Measurements from ENCODE around the gene HELZ2. TPM values are rescaled to one million over a fixed set of nuclear protein-coding genes. Genes with fewer than 3 reads are reported as not detected.
A peak's percentile ranks its signal among the peaks of the same experiment; 100 is the strongest.

Gene HELZ2
- total RNA-seq, 1 experiment from 2014 or later: 27.5 TPM

DNA sequence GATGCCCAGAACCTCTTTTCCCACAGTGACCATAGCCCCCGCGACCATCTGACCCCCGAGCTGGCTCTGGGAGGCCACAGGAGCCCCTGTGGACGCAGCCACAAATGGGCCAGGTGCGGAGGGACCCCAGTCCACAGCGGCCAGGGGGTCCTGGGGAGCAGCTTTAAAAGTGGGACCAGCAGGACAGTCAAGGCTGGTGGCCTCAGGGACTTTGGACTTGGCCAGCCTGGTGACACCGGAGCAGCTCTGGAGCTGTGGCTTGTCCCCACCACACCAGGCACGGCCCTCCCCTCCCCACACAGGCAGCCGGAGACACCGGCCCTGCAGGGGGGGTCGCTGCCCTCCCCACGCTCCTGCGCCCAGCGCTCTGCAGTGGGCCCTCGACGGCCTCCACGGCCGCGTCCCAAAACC lies 16.6 kb downstream of the HELZ2 start:
- H3K27ac Mint-ChIP-seq: peak overlapping the region; percentile 92; the same call in 1 of the 2 replicates
- POLR2A ChIA-PET: interaction anchor here (0.8 kb wide), 1 partner anchor 16 kb away, joined by 3 read pairs; the partner anchor contains the start of gene HELZ2

More for the DNA sequence above, 16.6 kb downstream of the HELZ2 start:
- no peaks in the 10 kb centered on the region for H3K27me3 Mint-ChIP-seq (ENCODE audit: low read depth)
- H3K4me3 Mint-ChIP-seq: no peak overlapping the region
- ATAC-seq (no peak), DNase-seq (ENCODE audit: low spot score) (no peak)
- TF ChIP-seq ZNF317 (CRISPR knock-in tag; IDR thresholded peaks at IDR 0.05; ENCODE audit: borderline replicate concordance, low read depth) (no peak), NR1H2 (CRISPR knock-in tag; IDR thresholded peaks at IDR 0.05) (no peak), KAT7 (CRISPR knock-in tag; IDR thresholded peaks at IDR 0.05; ENCODE audit: borderline replicate concordance) (no peak), GABPB1 (CRISPR knock-in tag; IDR thresholded peaks at IDR 0.05) (no peak), CREM (CRISPR knock-in tag; IDR thresholded peaks at IDR 0.05) (no peak), NFATC4 (CRISPR knock-in tag; IDR thresholded peaks at IDR 0.05) (no peak), JAZF1 (CRISPR knock-in tag; IDR thresholded peaks at IDR 0.05) (no peak), ESRRA (CRISPR knock-in tag; IDR thresholded peaks at IDR 0.05; ENCODE audit: borderline replicate concordance) (no peak), IRF2 (CRISPR knock-in tag; IDR thresholded peaks at IDR 0.05; ENCODE audit: borderline replicate concordance, low read depth) (no peak), CTCF (IDR thresholded peaks at IDR 0.05) (no peak), CBFB (CRISPR knock-in tag; IDR thresholded peaks at IDR 0.05; ENCODE audit: low read depth) (no peak), ZNF512 (CRISPR knock-in tag; IDR thresholded peaks at IDR 0.05; ENCODE audit: borderline replicate concordance) (no peak), ZNF138 (CRISPR knock-in tag; conservative IDR thresholded peaks at IDR 0.05) (no peak), GRHL2 (CRISPR knock-in tag; IDR thresholded peaks at IDR 0.05; ENCODE audit: insufficient replicate concordance, severe bottlenecking) (no peak), USF2 (CRISPR knock-in tag; IDR thresholded peaks at IDR 0.05) (no peak), E2F1 (CRISPR knock-in tag; IDR thresholded peaks at IDR 0.05) (no peak), SMAD4 (CRISPR knock-in tag; IDR thresholded peaks at IDR 0.05) (no peak)
- TF ChIP-seq, protein P1, sequence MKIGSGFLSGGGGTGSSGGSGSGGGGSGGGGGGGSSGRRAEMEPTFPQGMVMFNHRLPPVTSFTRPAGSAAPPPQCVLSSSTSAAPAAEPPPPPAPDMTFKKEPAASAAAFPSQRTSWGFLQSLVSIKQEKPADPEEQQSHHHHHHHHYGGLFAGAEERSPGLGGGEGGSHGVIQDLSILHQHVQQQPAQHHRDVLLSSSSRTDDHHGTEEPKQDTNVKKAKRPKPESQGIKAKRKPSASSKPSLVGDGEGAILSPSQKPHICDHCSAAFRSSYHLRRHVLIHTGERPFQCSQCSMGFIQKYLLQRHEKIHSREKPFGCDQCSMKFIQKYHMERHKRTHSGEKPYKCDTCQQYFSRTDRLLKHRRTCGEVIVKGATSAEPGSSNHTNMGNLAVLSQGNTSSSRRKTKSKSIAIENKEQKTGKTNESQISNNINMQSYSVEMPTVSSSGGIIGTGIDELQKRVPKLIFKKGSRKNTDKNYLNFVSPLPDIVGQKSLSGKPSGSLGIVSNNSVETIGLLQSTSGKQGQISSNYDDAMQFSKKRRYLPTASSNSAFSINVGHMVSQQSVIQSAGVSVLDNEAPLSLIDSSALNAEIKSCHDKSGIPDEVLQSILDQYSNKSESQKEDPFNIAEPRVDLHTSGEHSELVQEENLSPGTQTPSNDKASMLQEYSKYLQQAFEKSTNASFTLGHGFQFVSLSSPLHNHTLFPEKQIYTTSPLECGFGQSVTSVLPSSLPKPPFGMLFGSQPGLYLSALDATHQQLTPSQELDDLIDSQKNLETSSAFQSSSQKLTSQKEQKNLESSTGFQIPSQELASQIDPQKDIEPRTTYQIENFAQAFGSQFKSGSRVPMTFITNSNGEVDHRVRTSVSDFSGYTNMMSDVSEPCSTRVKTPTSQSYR (CRISPR knock-in tag; IDR thresholded peaks at IDR 0.05): no peak
- TF ChIP-seq, protein P2, sequence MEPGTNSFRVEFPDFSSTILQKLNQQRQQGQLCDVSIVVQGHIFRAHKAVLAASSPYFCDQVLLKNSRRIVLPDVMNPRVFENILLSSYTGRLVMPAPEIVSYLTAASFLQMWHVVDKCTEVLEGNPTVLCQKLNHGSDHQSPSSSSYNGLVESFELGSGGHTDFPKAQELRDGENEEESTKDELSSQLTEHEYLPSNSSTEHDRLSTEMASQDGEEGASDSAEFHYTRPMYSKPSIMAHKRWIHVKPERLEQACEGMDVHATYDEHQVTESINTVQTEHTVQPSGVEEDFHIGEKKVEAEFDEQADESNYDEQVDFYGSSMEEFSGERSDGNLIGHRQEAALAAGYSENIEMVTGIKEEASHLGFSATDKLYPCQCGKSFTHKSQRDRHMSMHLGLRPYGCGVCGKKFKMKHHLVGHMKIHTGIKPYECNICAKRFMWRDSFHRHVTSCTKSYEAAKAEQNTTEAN (CRISPR knock-in tag; IDR thresholded peaks at IDR 0.05): no peak
- TF ChIP-seq, protein P3, sequence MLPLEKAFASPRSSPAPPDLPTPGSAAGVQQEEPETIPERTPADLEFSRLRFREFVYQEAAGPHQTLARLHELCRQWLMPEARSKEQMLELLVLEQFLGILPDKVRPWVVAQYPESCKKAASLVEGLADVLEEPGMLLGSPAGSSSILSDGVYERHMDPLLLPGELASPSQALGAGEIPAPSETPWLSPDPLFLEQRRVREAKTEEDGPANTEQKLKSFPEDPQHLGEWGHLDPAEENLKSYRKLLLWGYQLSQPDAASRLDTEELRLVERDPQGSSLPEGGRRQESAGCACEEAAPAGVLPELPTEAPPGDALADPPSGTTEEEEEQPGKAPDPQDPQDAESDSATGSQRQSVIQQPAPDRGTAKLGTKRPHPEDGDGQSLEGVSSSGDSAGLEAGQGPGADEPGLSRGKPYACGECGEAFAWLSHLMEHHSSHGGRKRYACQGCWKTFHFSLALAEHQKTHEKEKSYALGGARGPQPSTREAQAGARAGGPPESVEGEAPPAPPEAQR (CRISPR knock-in tag; IDR thresholded peaks at IDR 0.05): no peak
- no peaks in the 10 kb centered on the region for H3K9me3 Mint-ChIP-seq
- peaks cover 8% of the 10 kb centered on the region for H3K4me1 Mint-ChIP-seq
- CTCF ChIA-PET: interaction anchor here (1.0 to 3.9 kb wide), 2 partner anchors 20 to 417 kb away, joined by 3 to 34 read pairs; partner anchors contain the start of gene PTK6
- peaks cover 3% of the 10 kb centered on the region for H3K36me3 Mint-ChIP-seq
